ENCODE data around the gene SH3GL2. TPM values are rescaled to one million over a fixed set of nuclear protein-coding genes. Genes with fewer than 3 reads are reported as not detected.

The SH3GL2 gene
- total RNA-seq, 4 donors from 2014 or later = 0.17 TPM; not detected in 3

- no peak for TF ChIP-seq CTCF (IDR thresholded peaks at IDR 0.05; ENCODE audit: low read depth)
Measured at GRCh38 chr9:17752021-17752420, 173.2 kb downstream of the SH3GL2 start.

- no peak for TF ChIP-seq CTCF (IDR thresholded peaks at IDR 0.05; ENCODE audit: low read depth)
Measured at GRCh38 chr9:17757816-17758215, 178.9 kb downstream of the SH3GL2 start.

GRCh38 chr9:17760250-17760649 lies 181.4 kb downstream of the SH3GL2 start:
- TF ChIP-seq CTCF (IDR thresholded peaks at IDR 0.05; ENCODE audit: low read depth) = no peak

- TF ChIP-seq CTCF (IDR thresholded peaks at IDR 0.05; ENCODE audit: low read depth) = no peak
Measured at GRCh38 chr9:17761984-17762676, 183.3 kb downstream of the SH3GL2 start.

- TF ChIP-seq CTCF (IDR thresholded peaks at IDR 0.05; ENCODE audit: low read depth) = no peak
Measured at GRCh38 chr9:17764306-17764705, 185.4 kb downstream of the SH3GL2 start.

GRCh38 chr9:17772223-17772622 lies 193.4 kb downstream of the SH3GL2 start:
- no peak for TF ChIP-seq CTCF (IDR thresholded peaks at IDR 0.05; ENCODE audit: low read depth)

GRCh38 chr9:17775656-17776055 lies 196.8 kb downstream of the SH3GL2 start:
- no peak for TF ChIP-seq CTCF (IDR thresholded peaks at IDR 0.05; ENCODE audit: low read depth)

All from subcutaneous adipose tissue (tissue), 4 donors.